Right lobe of liver (tissue), 6 donors: ENCODE data around the gene ONECUT2. TPM values are rescaled to one million over a fixed set of nuclear protein-coding genes. Genes with fewer than 3 reads are reported as not detected.

Experiments
- ATAC-seq, 4 donors: fragments of 200-7000 bp; cut with Tn5 transposase; one replicate each; pipeline ENCODE4 v1.9.1; 2020; ENCODE audit warnings: mild to moderate bottlenecking in 4 of 4, moderate library complexity in 4 of 4
- DNase-seq, 3 donors: peaks; one replicate each; pipeline ENCODE4 v3.0.0-alpha.2; 2020
- H3K27ac ChIP-seq, 3 donors: fragments of 200-600 bp; one replicate each; pipeline ENCODE4 v1.8.0; 2022
- H3K27me3 ChIP-seq, 2 donors: fragments of 200-600 bp; one replicate each; pipeline ENCODE4 v1.8.0; 2022
- H3K36me3 ChIP-seq, 4 donors: fragments of 200-600 bp; sonication (generic) in 1 of 4; one replicate each; pipeline versions ENCODE4 v1.5.1 to v1.8.0; 2017 to 2022; ENCODE audit warnings: control low read depth in 1 of 4
- H3K4me1 ChIP-seq, 4 donors: fragments of 200-600 bp; sonication (generic) in 1 of 4; one replicate each; pipeline versions ENCODE4 v1.5.1 to v1.8.0; 2017 to 2022; ENCODE audit warnings: control low read depth in 1 of 4
- H3K4me3 ChIP-seq, 3 donors: fragments of 200-600 bp; one replicate each; pipeline ENCODE4 v1.8.0; 2022
- H3K9me3 ChIP-seq, 4 donors: fragments of 200-600 bp; sonication (generic) in 1 of 4; one replicate each; pipeline versions ENCODE4 v1.5.1 to v1.8.0; 2017 to 2022; ENCODE audit warnings: control low read depth in 1 of 4
- CTCF ChIP-seq, 4 donors: fragments of 200-600 bp in 3 of 4; fragments of 450-650 bp in 1 of 4; IDR thresholded peaks; one replicate each; pipeline versions ENCODE4 v1.5.1 to v1.8.0; 2016 to 2022; ENCODE audit warnings: antibody characterized with exemption in 4 of 4, mild to moderate bottlenecking in 2 of 4
- POLR2A ChIP-seq: fragments of 450-650 bp; IDR thresholded peaks from one replicate; pipeline ENCODE4 v1.6.1; 2017; ENCODE audit warnings: antibody characterized with exemption, mild to moderate bottlenecking
- WGBS: methylation state at CpG from one replicate; pipeline ENCODE4 v1.1.6; 2018; ENCODE audit warnings: low coverage, low lambda C conversion rate; ENCODE audit not compliant: insufficient coverage; ENCODE audit errors: missing lambda C conversion rate; 5-methylcytosine and 5-hydroxymethylcytosine counted together
- intact Hi-C, 2 donors: fragments of 100-400 bp; cut with DNase I; formaldehyde crosslinking; loops; one replicate each; pipeline versions ENCODE4 v1.11.2 to v1.14.1; 2022
- total RNA-seq, 6 experiments: library from RNA; depleted of rRNA in 2 of 6; stranded (reverse); fragments of >200 nt in 2 of 6; fragmentation: NEBNext Ultra II Directional in 3 of 6; extraction: Animal tissue kit (Norgen Biotek cat#: 25700) in 3 of 6; gene quantifications; one replicate each; pipeline versions ENCODE4 v1.1.0 to v1.2.4, GENCODE V29; 2016 to 2023
- donor health status: DM: no; HTN: yes; CAD: no.
- donor health status: DM: no; HTN: no; CAD: no.
- donor health status: DM: no; HTN: no; CAD: no.
- donor health status: DM: no; HTN: yes; CAD: no.
- donor health status: DM: no; HTN: yes; CAD: no.

Gene ONECUT2
- total RNA-seq, 6 experiments from 2014 or later, result 7.7 to 25.8 (median 14.2) TPM

DNA sequence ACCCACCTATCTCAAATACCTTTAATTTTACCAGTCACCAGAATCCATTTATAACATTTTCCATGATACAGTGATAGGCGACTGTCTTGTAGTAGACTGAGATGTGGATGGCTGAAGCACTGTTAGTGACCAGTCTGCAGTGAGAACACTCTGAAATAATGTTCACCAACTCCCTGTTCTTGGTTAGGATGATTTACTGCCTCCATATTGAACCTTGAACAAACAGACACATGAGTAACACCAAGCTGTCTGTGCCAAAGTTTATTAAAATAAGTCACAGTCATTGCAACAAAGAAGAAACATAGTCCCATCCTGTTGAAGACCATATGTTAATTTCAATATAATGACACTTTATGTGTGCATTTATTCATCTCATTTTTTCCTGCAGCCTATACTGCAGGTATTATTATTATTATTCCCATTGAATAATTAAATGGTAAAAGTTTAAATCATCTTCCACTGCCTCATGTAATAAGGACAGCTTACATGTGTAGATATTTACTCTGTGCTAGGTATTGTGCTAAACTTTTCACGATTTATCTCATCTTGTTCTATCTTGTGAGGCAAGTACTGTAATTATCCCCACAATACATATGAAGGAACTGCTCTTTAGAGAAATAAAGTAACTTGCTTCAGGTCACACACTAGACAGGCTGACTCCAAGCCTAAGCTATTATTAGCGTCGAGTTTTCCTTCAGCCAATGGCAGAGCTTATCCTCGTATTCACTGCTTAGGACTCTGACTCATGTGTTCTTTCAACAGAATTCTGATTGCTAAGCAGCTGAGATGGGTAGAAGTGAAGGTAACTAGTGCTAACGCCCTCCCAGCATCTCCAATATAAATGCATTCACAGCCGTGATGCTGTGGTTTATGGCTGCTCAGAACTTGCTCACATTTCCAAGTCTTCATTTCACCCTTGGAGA, 62.5 kb downstream of the ONECUT2 start:
- Histone ChIP-seq H3K27me3 (no peaks in the 10 kb centered on the region), H3K4me3 (no peak overlapping the region), H3K27ac (no peak overlapping the region), H3K9me3 (no peaks in the 10 kb centered on the region), H3K4me1 (no peaks in the 10 kb centered on the region), H3K36me3 (no peaks in the 10 kb centered on the region)
- intact Hi-C loops, result no loop called here
- no peak for ATAC-seq
- DNase-seq, result no peak
- 71% methylated on average over 7 of the region's 7 CpGs for WGBS
- TF ChIP-seq POLR2A (no peak), CTCF (IDR thresholded peaks at IDR 0.05) (no peak)

GRCh38 chr18:57498682-57499256, 63.6 kb downstream of the ONECUT2 start:
- TF ChIP-seq POLR2A, result no peak
- no peak for TF ChIP-seq CTCF (IDR thresholded peaks at IDR 0.05)
- intact Hi-C loops, result no loop called here
- WGBS, result 89% methylated on average over 4 of the region's 5 CpGs
- DNase-seq (no peak), ATAC-seq (no peak)
- Histone ChIP-seq H3K27me3 (no peaks in the 10 kb centered on the region), H3K36me3 (no peaks in the 10 kb centered on the region), H3K9me3 (no peaks in the 10 kb centered on the region), H3K4me3 (no peak overlapping the region), H3K27ac (no peak overlapping the region), H3K4me1 (no peaks in the 10 kb centered on the region)

DNA sequence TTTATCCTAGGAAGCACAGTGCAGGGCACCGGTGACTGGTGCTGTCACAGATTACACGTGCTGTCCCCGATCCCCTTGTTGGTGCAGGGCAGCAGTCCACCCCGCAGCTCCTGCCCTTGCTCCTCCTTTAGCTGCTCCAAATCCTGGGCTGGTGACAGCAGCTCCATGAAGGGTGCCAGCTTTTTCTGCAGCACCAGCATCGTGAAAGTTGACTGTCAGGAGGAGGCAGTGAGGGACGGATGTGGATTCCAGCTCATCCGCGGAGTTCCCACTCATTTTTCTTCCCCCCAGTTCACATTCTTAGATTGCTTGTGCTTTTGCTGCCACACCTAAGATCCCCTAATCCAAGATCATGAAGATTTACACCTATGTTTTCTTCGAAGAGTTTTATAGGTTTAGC, 67.5 kb downstream of the ONECUT2 start:
- no peak for TF ChIP-seq CTCF (IDR thresholded peaks at IDR 0.05)
- no peak for TF ChIP-seq POLR2A
- Histone ChIP-seq H3K4me3 (no peak overlapping the region), H3K9me3 (no peaks in the 10 kb centered on the region), H3K27ac (no peak overlapping the region), H3K4me1 (no peaks in the 10 kb centered on the region), H3K27me3 (no peaks in the 10 kb centered on the region), H3K36me3 (no peaks in the 10 kb centered on the region)
- DNase-seq (no peak), ATAC-seq (no peak)
- 57% methylated on average over 6 of the region's 9 CpGs for WGBS
- intact Hi-C loops, result no loop called here

GRCh38 chr18:57505231-57505630, 70.1 kb downstream of the ONECUT2 start:
- Histone ChIP-seq H3K27me3 (no peaks in the 10 kb centered on the region), H3K4me3 (no peak overlapping the region), H3K4me1 (no peaks in the 10 kb centered on the region), H3K36me3 (no peaks in the 10 kb centered on the region), H3K9me3 (no peaks in the 10 kb centered on the region), H3K27ac (no peak overlapping the region)
- intact Hi-C loops, result no loop called here
- WGBS, result 36% methylated on average over 1 of the region's 1 CpG
- TF ChIP-seq CTCF (IDR thresholded peaks at IDR 0.05) (no peak), POLR2A (no peak)
- no peak for DNase-seq
- ATAC-seq, result peak in 1 of 4 donors; percentile 28
